NCI-H2196 treated with DMSO at 0.1 percent for 48 hours (cell line): ENCODE results near the gene MYO18B.

Experiments used
- DNase-seq: peaks from one replicate; lab custom pipeline; 2025; ENCODE audit not compliant: unreplicated experiment; lab: John Stamatoyannopoulos, UW

MYO18B gene

DNA sequence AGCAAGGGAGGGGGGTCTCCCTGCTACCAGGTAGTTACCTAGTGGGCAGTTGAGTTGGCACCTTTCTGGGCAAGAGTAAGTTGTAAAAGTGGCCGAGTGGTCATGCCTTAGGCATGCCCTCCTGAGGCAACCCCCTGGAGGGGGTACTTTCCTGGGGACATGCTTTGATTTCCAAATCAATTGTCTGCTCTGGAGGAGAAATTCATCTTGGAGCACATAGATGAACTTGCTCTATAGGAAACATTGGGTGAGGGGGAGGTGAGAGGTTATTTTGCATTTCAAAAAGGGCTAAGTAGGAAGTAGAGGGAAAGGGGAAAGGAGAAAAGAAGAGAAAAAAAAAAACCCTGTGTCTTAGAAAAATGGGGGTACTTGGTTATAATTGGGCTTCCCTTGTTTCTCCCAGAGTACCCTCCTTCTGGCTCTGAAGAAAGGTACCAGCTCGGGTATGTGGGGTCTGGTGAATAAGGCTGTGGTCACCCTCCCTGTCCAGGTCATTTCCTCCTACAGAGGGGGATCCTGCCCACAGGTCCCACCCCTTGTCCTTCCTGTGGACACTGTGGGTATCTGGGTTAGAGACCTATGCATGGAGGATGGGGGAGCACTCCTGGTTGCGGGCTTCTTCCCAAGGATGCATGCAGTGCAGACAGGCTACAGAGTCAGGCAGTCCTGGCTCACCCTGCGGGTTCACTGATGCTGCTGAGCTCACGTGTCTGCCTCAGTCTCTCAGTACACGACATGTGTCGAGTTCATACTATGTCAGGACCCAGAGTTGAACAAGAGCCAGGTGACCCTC is 193.5 kb downstream of the MYO18B start:
- no peak for DNase-seq

GRCh38 chr22:25938151-25938550 is 196.2 kb downstream of the MYO18B start:
- no peak for DNase-seq

DNA sequence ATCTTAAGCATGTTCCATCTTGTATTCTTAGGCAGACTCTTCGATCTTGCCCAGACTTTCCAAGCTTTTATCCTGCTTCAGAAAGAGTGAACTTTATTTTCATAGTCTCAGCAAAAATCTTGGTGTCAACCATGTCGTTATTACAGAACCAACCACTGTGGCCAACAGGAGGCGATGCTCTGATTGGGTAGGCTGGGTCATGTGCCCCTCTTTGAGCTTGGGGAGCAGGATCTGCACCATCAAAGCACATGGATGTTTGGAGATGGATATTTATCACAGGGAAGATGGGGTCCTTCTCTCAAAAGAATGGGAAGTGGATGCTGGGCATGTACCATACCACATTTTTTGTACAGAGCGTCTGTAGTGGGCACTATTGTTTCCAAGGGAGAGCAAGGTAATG is 197.4 kb downstream of the MYO18B start:
- DNase-seq = no peak

GRCh38 chr22:25940479-25940878 is 198.5 kb downstream of the MYO18B start:
- no peak for DNase-seq

DNA sequence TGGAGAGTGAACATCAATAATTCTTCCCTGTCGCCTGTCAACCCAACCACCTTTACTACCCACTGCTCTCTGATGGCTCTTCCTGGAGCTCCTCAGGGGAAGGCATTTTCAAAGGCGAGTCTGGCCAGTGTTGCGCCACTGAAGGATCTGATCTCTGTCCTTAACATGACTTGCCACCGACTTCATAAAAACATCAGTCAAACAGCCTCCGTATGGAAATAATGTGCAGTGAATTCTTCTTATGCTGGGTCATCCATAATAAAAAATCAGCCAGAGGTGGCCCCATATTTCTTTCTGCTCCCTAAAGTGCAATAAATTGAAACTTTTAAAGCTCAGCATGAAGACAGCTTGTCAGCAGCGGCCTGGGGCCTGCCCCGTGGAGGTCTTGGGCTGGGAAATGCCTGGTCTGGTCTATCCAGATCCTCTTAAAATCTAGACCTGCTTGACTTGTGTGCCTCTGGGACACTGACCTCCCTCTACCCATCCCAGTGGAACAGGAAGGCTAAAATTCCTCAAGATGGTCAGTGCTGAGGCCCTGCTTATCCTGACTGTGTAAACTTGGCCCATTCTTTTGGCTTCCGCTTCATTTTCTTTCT is 199.5 kb downstream of the MYO18B start:
- no peak for DNase-seq

DNA sequence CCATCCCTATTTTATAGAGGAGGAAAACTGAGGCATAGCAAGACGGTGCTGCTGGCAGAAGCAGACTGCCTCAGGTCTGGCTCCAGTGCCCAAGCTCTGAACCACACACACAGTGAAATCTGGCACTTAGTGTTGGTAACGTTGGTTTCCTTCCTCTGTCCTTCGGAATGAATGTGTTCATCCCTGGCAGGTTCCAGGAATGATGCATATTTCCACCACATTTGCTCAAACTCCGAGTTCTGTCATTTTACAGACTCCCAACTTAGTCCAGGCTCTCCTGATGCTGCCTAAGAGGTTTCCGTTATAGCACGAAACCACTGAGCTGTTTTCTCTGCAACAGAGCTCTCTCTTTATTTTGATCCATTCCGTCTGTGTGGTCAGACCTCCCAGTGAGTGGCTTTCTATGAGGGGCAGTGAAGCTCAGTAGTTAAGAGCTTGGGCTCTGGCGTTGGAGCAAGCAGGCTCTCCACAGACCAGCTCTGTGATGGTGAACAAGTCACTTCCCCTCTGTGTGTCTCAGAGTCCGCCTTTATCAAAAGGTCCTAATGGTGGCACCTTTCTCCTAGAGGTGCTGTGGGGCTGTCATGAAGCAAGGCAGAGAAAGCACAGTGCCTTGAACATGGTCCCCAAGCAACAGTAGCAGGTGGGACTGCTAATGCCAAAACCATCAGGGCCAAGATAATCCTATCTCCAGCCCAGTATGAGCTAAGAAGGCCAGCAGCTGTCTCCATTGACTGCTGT is 200.3 kb downstream of the MYO18B start:
- no peak for DNase-seq

DNA sequence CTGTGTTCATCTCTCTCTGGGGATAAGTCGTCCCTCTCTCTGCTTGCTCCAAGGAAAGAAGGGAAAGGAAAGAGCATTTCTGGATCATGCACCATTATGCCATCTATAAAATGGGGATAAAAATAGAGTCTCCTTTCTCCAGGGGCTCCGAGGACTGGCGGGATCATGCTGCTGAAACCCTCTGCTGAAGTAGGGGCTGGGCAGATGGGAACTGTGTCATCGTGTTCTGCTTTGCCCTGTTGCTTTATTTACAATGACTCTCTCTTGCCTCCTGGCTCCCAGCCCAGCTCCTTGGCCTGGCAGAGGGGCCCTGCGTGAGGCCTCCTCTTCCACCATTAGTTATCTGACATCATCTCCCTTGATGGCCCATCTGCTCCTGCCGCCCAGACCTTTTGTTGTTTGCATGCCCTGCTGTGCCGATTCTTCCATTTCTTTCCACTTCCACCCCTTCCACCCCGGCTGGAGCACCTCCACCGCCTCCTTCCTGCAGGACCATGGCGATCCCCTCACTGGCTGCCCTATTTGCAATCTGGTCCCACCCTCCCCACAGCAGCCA is 200.9 kb downstream of the MYO18B start:
- peak; percentile 56 for DNase-seq

DNA sequence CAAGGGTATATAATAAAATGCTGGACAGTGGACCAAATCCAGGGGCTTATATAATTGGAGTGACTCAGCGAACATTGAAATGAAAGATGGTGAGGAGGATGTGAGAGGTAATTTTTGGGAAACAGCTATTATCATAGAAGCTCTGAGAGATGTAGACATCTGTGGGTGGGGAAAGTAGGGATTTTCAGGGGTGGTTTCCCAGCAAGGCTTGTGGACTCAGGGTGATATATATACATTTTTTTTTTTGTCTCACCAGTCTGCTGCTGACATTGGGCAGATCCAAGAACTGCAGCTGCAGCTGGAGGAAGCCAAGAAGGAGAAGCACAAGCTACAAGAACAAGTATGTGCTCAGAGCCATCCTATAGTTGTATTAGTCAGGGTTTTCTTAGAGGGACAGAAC is 208.1 kb downstream of the MYO18B start:
- no peak for DNase-seq

DNA sequence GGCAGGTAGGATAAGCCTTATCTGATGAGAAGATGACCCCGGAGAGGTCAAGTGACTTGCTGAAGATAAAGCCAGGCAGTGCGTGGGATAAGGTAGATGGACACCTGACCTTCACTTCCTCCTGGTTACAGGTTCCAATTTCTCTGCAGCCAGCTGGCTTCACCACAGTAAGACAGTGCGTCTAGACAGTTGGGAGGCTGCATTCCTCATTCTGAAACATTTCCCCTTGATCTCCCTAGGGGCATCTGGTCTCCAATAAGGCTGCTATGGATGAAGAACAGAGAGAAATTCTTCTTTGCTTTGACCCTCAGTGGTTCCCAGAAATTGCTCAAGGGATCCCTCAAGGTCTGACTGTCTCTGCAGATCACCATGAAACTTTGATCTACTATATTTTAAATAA is 211.3 kb downstream of the MYO18B start:
- DNase-seq = no peak

DNA sequence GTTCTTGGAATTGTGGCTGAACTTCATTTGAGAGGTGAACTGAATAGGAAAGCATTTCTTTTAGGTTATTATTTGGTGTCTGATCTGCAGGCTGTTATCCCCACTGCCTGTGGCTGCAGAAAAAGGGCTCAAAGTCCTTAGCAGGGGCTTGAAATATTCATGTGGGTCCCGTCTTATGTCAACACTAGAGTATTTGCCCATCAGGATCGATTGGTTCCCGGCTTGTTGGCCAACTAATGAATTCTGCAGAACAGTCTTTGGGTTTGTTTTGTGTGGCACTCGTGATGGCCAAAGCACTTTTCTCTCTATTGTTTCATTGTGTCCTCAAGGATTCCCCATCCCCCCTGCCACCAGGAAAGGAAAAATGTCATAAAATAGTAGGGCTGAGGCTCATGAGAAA is 211.9 kb downstream of the MYO18B start:
- DNase-seq = no peak

GRCh38 chr22:25955323-25955722 is 213.3 kb downstream of the MYO18B start:
- no peak for DNase-seq

DNA sequence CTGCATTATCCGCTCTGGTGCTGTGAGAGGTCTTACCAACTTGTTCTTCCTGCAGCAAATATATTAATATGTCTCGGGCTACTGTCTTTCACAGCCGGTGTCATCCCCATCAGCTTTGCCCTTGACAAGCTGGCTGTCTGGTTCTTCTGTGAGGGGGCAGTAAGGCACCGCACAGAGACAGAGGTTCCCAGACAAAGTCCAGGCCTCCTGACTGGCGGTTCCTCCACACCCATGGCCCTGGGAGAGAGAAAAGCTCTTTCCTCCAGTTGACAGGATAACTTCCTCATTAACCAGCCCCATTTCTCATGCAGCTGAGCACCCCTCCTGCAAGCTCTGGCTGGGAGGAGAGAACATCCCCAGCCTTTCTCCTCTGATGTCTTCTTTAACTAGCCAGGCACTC is 214.8 kb downstream of the MYO18B start:
- no peak for DNase-seq

- DNase-seq = no peak
These were observed 218.1 kb downstream of the MYO18B start for GRCh38 chr22:25959818-25960774.

DNA sequence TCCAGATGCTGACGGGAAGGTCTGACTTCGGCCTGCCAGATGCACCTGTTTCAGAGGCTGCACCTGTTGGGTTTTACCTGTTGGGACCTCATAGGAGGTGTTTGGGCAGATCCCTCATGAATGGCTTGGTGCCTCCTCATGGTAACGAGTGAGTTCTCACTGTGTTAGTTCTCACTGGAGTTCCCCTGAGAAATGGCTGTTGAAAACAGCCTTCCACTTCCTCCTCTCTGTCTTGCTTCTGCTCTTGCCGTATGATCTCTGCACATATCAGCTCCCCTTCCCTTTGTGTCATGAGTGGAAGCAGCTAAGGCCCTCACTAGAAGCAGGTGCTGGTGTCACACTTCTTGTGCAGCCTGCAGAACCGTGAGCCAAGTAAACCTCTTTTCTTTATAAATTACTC is 219.7 kb downstream of the MYO18B start:
- no peak for DNase-seq

GRCh38 chr22:25962711-25963110 is 220.7 kb downstream of the MYO18B start:
- DNase-seq = no peak

GRCh38 chr22:25964961-25965730 is 223.2 kb downstream of the MYO18B start:
- no peak for DNase-seq

DNA sequence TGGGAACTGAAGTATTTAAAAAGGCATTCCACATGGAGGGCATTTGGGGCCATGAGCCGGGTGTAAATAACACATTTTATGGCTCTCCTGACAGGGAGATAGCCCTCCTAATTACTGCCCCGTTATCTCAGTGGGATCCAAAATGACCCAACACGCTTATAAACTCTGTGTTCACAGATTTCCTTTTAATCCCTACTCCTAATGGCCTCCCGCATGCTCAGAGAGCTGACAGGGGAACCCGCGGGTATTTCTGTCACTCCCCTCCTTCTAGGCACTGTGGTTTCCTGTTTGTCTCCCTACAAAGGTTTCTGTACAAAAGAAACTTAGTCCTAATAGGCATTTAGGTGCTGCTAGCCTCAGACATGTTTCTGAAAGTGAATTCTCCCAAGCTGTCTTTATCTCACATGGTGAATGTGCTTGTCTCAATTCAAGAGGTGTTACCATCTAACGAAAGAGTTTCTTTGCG is 224.5 kb downstream of the MYO18B start:
- DNase-seq = no peak

- DNase-seq = no peak
These were observed 227.3 kb downstream of the MYO18B start for GRCh38 chr22:25969286-25969685.

DNA sequence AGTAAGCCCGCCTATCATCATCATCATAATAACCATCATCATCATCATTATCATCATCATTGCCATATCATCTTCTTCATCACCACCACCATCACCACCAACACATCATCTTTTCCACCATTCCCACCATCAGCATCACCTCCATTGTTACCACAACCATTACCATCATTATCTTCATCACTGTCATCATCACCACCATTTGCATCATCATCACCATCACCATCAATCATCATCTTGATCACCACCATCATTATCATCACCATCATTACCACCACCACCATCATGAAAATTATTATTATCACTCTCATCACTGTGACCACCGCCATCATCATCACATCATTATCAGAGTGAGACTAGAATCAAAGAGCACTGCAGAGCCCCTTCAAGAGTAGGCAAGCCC is 227.9 kb downstream of the MYO18B start:
- no peak for DNase-seq

DNA sequence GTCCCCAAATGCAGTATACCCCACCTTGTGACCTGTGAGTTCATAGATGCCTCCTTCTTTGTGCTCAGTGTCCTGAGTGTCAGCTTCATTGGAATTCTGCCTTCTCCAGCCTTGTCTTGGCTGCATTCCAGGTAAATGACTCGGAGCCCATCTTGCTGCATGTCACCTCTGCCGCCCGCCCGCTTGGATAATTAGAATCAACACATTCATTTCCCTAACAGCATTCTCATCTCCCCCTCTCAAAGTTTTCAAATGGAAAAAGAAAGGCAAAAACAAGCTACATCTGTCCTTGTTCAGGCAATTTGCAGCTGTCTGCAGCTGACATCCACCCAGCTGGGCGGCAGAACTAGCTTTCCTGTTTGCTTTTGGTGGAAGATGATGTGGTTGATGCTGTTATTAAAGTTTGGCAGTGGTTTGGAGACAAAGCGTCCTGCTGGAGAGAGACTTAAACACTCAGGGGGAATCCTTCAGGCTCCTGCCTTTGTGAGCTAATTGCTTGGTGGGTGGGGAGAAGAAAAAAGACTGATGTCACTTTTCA is 228.5 kb downstream of the MYO18B start:
- DNase-seq = peak; percentile 45
